PC-9 (cell line): ENCODE measurements around the gene ABCC3.

Experiments
- CTCF ChIP-seq: fragments of 200-600 bp; sonication (generic); conservative IDR thresholded peaks from 2 replicates; pipeline ENCODE4 v1.6.1; 2017; ENCODE audit warnings: mixed run types, antibody characterized with exemption, mild to moderate bottlenecking, moderate library complexity
- EZH2 ChIP-seq: fragments of 200-600 bp; sonication (generic); IDR thresholded peaks from 2 replicates; pipeline ENCODE4 v1.8.0; 2017; ENCODE audit warnings: antibody characterized with exemption, low read depth

GRCh38 chr17:50605429-50605828 lies 29.3 kb upstream of the ABCC3 start:
- TF ChIP-seq CTCF (no peak), EZH2 (no peak)
